ENCODE measurements around the gene SEC62.

Gene SEC62

GRCh38 chr3:170047133-170047404 lies 80.5 kb downstream of the SEC62 start:
- H3K27ac ChIP-seq (ENCODE audit: low read length), result no peak overlapping the region
- H3K36me3 ChIP-seq (ENCODE audit: insufficient read depth, low read depth, low read length), result no peaks in the 10 kb centered on the region
- no peak overlapping the region for H3K4me3 ChIP-seq (ENCODE audit: low read length)
- H3K9ac ChIP-seq (ENCODE audit: low read depth, low read length), result no peak overlapping the region
- no peaks in the 10 kb centered on the region; the same call in 1 of the 2 replicates for H3K4me1 ChIP-seq (ENCODE audit: insufficient read depth, low read length)
- no peaks in the 10 kb centered on the region for H3K9me3 ChIP-seq (ENCODE audit: insufficient read depth, low read depth, low read length)
- H3K27me3 ChIP-seq (ENCODE audit: insufficient read depth, low read length), result no peaks in the 10 kb centered on the region
